KG1 (cell line): ENCODE data around the gene CREG1.
"Not testable (repeated sequence)": the region's sequence is repeated elsewhere in the genome, so short reads cannot be mapped to it uniquely, and the experiment has no call there.

Experiments
- DNase-seq: peaks from one replicate; lab custom pipeline; 2025; lab: John Stamatoyannopoulos, UW

CREG1 gene

DNA sequence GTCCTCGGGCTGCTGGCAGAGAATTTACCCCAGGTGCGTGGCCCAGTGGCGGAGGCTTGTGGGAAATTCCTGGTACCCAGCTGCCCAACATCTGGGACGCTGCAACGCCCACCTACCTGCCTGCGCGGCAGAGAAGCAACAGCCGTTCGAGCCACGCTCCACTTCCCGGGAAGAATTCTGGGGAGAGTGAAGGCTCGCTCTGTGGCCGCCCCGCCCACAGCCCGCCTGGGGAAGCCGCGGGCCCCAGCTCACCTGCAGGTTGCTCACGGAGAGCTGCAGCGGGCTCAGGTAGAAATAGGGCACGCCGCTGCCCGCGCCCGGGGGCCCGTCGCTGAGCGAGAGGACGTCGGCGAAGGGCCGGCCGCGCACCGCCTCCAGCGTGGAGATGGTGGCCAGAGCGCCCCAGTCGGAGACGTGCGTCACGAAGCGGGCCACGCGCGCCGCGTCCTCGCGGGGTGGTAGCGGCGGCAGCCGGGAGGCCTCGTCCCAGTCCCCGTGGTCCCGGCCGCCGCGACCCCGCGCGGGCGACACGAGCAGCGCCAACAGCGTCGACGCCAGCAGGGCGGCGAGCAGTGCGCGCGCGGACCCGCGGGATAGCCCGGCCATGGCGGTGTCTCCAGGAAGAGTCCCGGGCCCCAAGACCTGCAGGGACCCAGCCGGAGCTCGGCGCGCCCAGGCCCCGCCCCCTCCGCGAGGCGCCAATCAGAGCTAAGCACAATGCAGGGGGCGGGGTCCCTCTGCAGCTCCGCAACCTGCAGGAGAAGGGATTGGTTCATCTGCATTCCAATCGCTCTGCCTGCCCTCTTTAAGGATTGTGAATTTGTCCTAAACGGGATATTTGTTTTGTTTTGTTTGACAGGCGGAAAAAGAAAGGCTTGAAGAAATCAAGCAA, at the start of gene CREG1:
CREG1 (minus strand) TSS at position 627 of the 892 bp plus-strand sequence.
- DNase-seq: peak; percentile 90

GRCh38 chr1:167602840-167603239, 49.3 kb upstream of the CREG1 start:
- DNase-seq: no peak

GRCh38 chr1:167601442-167602383, 48.2 kb upstream of the CREG1 start:
- DNase-seq: peak; percentile 68

- DNase-seq: peak; percentile 48
Observed at GRCh38 chr1:167599957-167600581, 46.5 kb upstream of the CREG1 start.

- no peak for DNase-seq
Observed at GRCh38 chr1:167594822-167595221, 41.3 kb upstream of the CREG1 start.

DNA sequence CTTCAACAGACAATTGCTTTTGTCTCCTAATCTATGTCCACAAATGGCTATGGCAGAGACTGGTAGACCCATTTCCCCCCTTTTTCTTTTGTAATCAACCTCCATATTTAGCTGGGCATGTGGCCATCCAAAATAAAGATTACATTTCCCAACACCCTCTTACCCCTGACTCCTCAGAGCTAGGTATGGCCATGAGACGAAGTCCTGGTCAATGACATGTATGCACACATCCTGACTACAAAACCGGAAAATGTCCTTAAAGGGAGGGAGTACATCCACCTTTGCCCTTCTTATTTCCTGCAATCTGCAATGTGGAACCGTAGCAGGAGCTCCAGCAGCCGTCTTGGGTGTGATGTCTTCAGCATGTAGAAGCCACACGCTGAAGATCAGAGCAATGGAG, 40.3 kb upstream of the CREG1 start:
- no peak for DNase-seq

DNA sequence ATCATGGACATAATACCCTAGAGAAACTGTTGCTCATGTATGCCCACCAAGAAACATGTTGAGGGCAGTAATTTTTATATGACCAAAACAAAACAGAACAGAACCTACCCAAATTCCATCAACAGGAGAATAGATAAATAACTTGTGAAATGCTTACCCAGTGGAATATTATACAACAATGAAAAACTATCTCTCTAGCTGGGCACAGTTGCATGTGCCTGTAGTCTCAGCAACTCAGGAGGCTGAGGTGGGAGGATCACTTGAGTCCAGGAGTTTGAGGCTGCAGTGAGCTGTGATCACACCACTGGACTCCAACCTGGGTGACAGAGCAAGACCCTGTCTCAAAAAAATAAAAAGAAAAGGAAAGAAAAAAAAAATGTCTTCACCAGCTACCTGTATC, 38.9 kb upstream of the CREG1 start:
- no peak for DNase-seq

- no peak for DNase-seq
Observed at GRCh38 chr1:167588361-167588760, 34.8 kb upstream of the CREG1 start.

DNA sequence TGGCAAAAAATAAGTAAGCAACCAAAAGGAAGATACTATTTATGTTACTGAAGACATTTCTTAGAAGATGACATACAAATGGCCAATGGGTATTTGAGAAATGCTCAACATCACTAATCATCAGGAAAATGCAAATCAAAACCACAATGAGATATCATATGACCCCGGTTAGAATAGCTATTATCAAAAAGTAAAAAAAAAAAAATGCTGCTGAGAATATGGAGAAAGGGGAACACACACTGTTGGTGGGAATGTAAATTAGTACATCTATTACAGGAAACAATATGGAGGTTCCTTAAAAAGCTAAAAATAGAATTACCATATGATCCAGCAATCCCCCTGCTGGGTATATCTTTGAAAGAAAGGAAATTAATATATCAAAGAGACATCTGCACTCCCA, 34.3 kb upstream of the CREG1 start:
- no peak for DNase-seq

DNA sequence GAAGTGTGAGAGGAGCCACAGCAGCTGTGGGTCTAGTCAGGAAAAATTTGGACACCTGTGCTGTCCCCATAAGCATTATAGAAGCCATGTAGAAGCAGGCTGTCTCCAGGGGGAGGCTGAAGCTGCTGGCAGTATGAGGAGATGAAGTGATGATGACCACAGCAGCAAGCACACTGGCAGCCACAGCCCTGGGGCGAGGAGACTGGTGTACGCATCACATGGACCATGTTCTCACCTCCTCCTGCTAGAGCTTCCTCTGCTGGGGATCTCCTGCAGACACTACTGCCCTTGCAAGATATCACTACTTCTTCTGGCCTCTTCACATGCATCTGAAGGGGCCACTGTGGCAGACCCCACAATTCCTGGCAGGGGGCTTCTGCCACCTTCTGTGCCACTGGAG, 33.8 kb upstream of the CREG1 start:
- no peak for DNase-seq

GRCh38 chr1:167584581-167584980, 31.0 kb upstream of the CREG1 start:
- DNase-seq: no peak

- DNase-seq: no peak
Observed at GRCh38 chr1:167582722-167583121, 29.2 kb upstream of the CREG1 start.

DNA sequence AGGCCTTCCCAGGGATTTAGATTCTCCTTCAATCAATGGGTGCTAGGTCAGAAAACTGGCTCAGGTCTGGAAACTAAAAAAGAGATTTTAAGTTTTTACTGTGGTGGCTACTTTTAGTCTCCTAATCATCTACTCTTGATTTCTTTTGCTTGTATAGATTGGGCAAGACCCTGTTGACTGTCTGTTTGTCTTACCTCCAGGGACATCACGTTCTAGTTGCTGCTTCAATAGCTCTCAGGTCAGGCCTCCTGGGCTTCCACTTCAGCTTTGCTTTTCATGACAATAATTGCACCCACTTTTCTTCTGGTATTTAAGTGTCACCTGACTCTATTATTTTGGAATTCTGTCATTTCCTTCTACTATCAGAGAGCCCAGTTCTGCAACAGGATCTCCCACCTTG, 28.5 kb upstream of the CREG1 start:
- DNase-seq: no peak

DNA sequence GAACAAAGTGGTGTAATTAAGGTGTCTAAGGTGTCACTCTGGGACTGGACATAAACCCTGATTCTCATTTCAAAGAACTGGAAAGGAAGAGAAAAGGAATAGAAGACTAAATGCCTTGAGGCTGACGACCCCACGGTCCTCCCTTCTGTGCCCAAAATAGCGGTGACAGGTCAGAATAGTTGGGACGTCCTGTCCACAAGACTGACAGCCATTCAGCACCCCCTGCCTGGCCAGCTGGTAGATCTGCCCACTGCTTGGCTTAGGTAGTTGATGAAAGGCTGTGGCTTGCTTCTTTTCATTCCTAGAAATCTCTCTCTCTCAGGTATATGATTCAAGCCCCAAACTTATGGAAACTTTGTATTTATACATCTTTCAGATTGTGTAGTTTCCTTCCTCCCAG, 26.4 kb upstream of the CREG1 start:
- no peak for DNase-seq

DNA sequence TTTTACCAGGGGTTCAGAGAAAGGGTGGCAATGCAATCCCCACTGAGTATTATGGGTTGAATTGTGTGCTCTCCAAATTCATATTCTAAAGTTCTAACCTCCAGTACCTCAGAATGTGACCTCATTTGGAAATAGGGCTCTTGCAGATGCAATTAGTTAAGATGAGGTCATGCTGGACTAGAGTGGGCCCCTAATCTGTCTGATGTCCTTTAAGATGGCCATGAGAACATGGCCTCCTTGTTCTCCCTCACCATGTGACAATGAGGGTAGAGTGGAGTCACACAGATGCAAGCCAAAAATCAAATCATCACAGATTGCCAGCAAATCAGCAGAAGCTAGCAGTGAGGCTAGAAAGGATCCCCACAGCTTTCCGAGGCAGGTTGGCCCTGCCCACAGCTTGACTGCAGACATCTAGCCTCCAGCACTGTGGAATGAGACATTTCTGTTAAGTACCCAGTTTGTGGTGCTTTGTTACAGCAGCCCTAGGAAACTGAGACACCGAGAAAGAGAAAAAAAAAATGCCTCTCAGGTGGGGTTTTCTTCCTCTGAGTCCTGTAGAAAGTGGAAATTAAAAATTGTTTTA, 25.5 kb upstream of the CREG1 start:
- DNase-seq: no peak

GRCh38 chr1:167575649-167576048, 22.1 kb upstream of the CREG1 start:
- no peak for DNase-seq

- no peak for DNase-seq
Observed at GRCh38 chr1:167573035-167573434, 19.5 kb upstream of the CREG1 start.

DNA sequence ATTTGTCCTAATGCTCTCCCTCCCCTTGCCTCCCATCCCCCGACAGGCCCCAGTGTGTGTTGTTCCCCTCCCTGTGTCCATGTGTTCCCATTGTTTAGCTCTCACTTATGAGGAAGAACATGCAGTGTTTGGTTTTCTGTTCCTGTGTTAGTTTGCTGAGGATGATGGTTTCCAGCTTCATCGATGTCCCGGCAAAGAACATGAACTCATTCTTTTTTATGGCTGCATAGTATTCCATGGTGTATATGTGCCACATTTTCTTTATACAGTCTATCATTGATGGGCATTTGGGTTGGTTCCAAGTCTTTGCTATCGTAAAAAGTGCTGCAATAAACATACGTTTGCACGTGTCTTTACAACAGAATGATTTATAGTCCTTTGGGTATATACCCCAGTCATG, 17.1 kb upstream of the CREG1 start:
- DNase-seq: not testable (repeated sequence)

GRCh38 chr1:167567663-167568062, 14.1 kb upstream of the CREG1 start:
- no peak for DNase-seq

- DNase-seq: no peak
Observed at GRCh38 chr1:167566766-167567165, 13.2 kb upstream of the CREG1 start.

- no peak for DNase-seq
Observed at GRCh38 chr1:167565922-167566321, 12.4 kb upstream of the CREG1 start.
